Putamen (tissue), 1 donor: ENCODE measurements around the gene TRAPPC3L.

Experiments
- DNase-seq: peaks from one replicate; pipeline ENCODE4 v3.0.0-alpha.2; 2016; ENCODE audit warnings: low spot score

Gene TRAPPC3L

DNA sequence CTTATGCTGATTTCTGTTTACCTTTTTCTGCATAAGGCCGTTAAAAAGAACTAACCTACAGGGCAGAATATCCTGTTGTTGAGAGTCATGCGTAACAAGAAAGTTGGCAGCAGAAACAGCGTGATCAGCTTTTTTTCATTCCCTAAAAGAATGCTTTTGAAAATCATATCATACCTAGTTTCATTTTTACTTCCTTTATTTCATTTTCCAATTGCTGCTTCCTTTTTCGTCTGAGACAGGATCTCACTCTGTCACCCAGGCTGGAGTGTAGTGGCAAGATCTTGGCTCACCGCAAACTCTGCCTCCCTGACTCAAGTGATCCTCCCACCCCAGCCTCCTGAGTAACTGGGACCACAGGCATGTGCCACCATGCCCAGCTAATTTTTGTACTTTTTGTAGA, 80.2 kb downstream of the TRAPPC3L start:
- no peak for DNase-seq

DNA sequence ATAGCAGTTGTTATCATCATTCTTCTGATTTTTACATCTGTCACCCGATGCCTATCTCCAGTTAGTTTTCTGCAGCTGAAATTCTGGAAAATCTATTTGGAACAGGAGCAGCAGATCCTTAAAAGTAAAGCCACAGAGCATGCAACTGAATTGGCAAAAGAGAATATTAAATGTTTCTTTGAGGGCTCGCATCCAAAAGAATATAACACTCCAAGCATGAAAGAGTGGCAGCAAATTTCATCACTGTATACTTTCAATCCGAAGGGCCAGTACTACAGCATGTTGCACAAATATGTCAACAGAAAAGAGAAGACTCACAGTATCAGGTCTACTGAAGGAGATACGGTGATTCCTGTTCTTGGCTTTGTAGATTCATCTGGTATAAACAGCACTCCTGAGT, 82.2 kb downstream of the TRAPPC3L start:
- DNase-seq = no peak

DNA sequence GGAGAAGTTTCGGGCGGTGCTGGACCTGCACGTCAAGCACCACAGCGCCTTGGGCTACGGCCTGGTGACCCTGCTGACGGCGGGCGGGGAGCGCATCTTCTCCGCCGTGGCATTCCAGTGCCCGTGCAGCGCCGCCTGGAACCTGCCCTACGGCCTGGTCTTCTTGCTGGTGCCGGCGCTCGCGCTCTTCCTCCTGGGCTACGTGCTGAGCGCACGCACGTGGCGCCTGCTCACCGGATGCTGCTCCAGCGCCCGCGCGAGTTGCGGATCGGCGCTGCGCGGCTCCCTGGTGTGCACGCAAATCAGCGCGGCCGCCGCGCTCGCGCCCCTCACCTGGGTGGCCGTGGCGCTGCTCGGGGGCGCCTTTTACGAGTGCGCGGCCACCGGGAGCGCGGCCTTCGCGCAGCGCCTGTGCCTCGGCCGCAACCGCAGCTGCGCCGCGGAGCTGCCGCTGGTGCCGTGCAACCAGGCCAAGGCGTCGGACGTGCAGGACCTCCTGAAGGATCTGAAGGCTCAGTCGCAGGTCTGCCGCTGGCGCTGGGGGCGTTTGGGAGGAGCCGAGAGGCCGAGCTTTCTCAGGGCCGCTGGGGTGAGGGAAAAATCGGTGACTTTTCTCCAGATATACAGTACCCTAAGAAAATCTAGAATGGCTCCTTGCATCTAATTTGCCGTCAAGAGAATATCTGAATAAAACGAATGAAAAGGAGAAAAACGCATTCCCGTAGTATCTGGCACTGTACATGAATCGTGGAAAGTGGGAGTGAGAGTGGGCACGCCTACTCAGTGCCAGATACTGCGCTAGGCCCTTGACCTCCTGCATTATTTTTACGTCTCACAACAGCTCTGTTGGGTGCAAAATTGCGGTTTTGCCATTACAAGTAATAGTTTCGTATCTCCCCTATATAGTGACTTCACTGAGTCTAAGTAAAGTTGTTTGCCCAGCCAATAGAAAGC, 83.3 kb downstream of the TRAPPC3L start:
- peak; percentile 32 for DNase-seq

GRCh38 chr6:116461331-116461931, 84.1 kb downstream of the TRAPPC3L start, which contains the start of gene CALHM6:
Gene CALHM6, plus strand, starts transcription at chr6:116461375. Its CDS starts 555 bp downstream, at chr6:116461930.
- no peak for DNase-seq

DNA sequence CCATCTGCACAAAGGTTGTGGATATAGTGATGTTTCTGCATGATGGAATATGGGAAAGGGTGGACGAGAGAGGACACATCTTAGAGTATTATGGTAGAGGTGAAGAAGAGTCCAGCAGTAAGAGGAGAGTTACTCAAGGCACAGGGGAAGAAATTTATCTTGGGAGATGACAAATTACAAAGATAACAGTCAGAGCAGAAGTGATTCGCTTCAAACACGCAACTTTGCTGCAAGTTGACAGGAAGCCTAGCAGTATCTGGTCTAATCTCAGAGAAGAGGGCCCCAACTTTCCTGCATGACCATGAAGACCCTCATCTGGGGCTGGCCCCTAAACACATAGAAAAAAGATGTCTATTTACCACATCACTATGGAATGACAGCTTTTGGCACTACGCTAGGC, 85.6 kb downstream of the TRAPPC3L start:
- no peak for DNase-seq

- no peak for DNase-seq
These were observed 87.2 kb downstream of the TRAPPC3L start for GRCh38 chr6:116458264-116458663.

GRCh38 chr6:116456927-116457326, 88.6 kb downstream of the TRAPPC3L start:
- DNase-seq = no peak

- no peak for DNase-seq
These were observed 89.4 kb downstream of the TRAPPC3L start for GRCh38 chr6:116456106-116456505.

DNA sequence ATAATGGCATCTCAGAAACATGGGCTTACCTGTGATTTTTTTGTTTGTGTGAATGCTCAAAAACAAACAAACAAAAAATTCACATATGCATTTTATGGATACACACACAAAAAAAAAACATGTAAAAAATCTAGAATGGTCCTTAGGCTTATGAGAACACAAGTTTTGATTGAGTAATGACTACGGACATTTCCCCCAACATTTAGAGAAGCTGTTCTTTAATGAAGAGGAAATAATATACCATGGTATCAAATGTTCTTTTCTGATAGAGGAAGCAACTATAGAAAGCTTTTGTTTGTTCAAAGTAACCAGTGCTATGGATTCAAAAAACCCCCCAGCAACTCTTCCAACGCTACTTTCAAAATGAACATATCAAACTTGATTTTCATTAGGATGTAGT, 93.0 kb downstream of the TRAPPC3L start:
- DNase-seq = no peak

DNA sequence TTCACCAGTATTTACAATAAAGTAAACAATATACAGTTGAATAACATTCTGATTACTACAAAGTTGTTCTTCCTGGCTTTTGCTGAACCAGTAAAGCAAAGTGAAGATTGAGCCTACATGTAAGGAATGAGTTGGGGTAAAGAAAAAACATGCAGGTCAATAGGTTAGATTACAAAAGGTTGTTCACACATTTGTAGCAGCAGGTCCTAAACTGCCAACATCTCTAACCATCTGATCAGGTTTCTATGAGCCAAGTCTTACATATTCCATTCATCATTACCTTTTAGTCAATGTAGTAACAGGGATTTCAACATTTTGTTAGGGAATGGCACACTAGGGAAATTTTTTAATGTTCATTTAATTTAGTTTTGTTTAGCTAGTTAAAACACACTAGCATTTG, 93.6 kb downstream of the TRAPPC3L start:
- no peak for DNase-seq

DNA sequence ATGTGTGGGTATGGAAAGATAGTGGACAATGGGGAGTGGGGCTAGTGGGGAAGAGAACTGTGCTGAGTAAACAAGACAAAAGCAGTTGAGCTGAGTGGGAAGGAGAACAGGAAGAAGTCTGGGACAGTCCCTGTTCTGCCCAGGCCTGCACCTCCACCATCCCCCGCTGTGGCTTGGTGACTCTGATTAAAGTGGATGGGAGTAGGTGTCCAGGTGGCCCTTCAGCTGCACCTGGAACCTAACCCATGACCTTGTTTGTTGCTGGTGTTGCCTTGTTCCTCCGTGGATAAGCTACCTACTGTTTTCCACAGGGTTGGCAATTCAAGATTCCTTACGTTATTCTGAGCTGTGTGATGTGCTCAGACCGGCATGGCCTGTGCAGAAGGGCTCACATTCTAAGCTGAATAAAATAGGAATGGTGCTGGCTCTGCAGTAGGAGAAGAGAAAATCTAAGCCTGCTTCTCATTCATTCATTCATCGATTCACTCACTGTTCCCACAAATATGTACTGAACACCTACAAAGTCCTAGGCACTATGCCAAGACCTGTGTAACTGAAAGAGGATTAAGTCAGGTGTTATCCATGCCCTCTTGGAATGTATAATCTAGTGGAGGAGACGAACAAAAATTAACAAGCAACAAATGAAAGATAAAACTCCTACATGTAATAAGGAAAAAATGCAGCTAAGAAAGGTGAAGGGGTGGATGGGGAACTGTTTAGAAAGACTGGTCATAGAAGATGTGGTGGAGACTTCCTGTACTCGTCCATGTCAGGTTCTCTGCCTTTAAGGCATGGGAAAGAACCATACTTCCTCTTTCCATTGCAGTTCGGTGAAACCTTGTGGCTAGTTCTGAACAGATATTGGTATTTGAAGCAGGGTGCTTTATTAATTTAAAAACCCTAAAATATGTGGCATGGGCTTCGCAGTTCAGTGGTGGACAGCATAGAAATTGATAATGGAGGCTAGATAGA, 94.4 kb downstream of the TRAPPC3L start:
- no peak for DNase-seq

DNA sequence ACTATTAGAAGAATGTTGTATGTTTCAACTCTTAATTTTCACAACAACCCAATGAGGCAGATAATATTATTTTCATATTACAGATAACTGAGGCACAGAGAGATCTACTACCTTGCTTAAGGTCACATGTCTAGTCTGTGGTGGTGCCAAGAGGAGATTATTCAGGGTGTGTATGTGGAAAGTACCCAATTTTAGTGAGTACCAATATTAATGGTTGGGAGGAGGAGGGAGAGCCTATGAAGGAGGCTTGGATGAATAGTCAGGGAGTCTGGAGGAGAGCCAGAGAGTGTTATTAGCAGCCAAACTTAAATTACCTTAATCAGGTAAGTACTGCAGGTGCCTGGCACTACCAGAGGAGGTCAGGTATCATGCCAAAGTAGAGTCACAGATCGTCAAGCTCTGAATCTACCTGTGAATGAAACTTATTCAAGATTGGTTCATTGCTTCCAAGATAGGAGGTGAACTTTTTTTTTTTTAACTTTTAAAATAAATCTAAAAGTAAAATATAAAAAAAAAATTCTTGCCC, 95.2 kb downstream of the TRAPPC3L start:
- no peak for DNase-seq

DNA sequence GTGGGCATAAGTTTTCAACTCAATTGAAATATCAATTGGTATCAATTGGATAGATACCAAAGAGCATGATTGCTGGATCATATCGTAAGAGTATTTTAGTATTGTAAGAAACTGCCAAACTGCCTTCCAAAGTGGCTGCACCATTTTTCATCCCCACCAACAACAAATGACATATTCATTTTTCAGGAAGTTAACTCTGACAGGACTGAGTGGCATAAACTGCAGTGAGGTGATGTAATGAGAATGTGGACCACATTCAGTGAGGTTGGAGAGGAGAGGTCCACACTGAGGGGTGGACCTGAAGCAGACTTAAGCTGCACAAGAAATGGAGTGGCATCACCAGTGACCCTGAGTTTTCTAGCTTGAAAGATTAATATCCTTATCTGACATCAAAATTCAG, 95.9 kb downstream of the TRAPPC3L start:
- no peak for DNase-seq

GRCh38 chr6:116447496-116448011, 97.9 kb downstream of the TRAPPC3L start:
- DNase-seq = no peak

GRCh38 chr6:116447052-116447451, 98.4 kb downstream of the TRAPPC3L start:
- no peak for DNase-seq

DNA sequence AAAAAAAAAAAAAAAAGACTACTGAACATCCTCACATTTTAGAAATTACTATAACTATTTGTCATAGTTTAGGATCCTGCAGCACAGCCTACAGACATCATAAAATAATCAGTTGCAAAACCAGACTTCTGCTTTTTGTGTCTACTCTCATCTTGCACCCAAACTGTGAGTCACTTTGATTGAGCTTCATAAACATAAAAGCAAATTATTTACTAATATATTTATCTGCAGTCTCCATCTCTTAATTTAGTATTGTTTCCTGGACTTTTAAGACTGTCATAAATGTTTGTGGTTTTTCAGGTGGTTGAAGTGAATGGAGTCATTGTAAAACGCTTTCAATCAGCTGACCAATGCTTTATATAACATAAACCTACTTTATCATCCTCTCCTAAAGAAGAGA, 99.1 kb downstream of the TRAPPC3L start:
- DNase-seq = no peak

DNA sequence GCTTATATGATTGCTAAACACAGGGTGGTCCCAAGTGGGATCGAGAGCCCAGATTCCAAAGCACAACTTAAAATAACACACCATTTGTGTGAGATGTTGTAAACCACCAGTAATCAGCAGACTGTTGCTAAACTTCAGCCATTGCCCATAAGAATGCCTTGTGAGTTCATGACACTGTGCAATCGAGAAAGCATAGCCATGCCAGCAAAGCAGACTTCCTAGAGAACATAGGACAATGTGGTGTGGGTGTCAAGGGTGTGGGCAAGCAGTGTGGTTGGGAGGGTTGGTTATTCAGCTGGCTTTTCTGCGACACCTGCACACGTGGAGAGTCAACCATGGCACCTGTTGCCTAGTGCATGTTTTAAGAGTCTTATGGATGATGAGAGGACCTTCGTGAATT, 100.4 kb downstream of the TRAPPC3L start:
- no peak for DNase-seq
